Caki2 (cell line): ENCODE results near the gene LRRC8A. TPM values are rescaled to one million over a fixed set of nuclear protein-coding genes. Genes with fewer than 3 reads are reported as not detected.

Source experiments
- DNase-seq: peaks from one replicate; pipeline ENCODE4 v3.0.0-alpha.2; 2015; ENCODE audit warnings: low read depth
- in situ Hi-C: cut with HindIII; loops from 2 replicates; pipeline ENCODE4 v1.10.0; 2016; ENCODE audit warnings: low sequenced_read_pairs, low pct_unique_long_range_greater_than_20kb, mixed read lengths
- total RNA-seq: library from RNA; depleted of rRNA; stranded (reverse); fragments of >200 nt; shearing (Covaris generic); gene quantifications from 2 replicates; pipeline ENCODE4 v1.2.3, GENCODE V29; 2014; ENCODE audit warnings: low replicate concordance

The LRRC8A gene
- total RNA-seq, 1 experiment from 2014 or later: 25.9 TPM

DNA sequence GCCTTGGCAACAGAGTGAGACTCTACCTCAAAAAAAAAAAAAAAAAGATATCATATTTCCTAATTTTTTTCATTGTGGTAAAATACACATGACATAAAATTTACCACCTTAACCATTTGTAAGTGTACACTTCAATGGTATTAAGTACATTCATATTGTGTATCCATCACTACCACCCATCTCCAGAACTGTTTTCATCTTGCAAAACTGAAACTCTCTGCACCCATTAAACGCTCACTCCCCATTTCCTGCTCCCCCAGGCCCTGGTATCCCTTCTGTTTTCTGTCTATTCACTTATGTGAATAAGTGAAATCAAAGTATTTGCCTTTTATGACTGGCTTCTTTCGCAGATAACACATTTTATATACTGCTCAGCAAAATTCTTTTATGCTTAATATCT is 12.8 kb downstream of the LRRC8A start:
- no peak for DNase-seq
- in situ Hi-C loops: no loop called here

GRCh38 chr9:128895556-128895955 is 13.6 kb downstream of the LRRC8A start:
- no peak for DNase-seq
- in situ Hi-C loops: no loop called here

DNA sequence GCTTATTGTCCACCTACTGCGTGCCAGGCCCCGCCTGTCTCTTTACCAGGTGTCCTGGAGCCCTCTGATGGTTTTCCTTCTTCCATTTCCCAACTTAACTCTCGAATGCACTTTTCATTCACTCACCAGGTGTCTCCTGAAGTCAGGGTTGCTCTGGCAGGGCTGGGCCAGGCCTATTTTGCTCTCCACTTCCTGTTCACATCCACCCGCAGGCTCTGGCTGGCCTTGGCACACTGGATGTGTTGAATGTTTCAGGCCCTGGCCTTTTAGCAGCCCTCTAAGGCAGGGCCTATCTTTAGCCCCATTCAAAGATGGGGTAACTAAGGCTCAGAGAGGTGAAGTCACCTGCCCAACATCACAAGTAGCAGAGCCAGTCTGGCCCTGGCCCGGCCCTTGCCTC is 16.4 kb downstream of the LRRC8A start:
- in situ Hi-C loops: no loop called here

GRCh38 chr9:128898845-128899565 is 17.1 kb downstream of the LRRC8A start:
- DNase-seq: no peak
- in situ Hi-C loops: no loop called here

More for the DNA sequence above, 16.4 kb downstream of the LRRC8A start:
- DNase-seq: no peak

DNA sequence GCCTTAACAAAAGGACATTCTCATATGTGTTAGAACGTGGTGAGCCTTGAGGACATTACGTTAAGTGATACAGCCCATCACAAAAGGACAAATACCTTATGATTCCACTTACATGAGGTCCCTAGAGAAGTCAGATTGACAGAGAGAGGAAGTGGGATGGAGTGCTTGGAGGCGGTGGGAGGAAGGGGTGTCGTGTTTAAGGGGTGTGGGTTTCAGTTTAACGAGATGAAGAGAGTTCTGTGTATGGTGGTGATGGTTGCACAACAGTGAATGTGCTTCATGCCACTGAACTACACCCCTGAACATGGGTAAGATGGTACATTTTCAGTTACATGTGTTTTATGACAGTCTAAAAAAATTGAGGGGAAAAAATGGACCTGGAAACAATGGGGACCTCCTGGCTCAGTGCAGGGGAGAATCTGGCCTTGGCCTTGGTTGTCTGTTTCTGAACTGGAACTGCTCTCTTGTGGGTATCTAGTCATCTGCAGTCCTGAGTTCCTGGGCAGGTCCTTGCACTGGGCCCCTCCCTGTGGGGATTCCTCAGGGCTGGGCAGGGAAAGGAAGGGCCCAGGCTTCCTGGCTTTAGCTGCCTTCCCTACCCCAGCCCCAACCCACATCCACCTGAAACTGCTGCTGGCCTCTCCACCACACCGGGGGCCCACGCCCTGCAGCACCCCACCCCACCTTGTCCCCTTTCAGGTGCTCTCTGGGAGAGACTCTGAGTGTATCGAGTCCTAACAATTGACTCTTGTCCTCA is 17.8 kb downstream of the LRRC8A start:
- in situ Hi-C loops: no loop called here
- DNase-seq: no peak

GRCh38 chr9:128901379-128901778 is 19.4 kb downstream of the LRRC8A start:
- no peak for DNase-seq
- in situ Hi-C loops: no loop called here

GRCh38 chr9:128901822-128902221 is 19.9 kb downstream of the LRRC8A start:
- no peak for DNase-seq
- in situ Hi-C loops: no loop called here

DNA sequence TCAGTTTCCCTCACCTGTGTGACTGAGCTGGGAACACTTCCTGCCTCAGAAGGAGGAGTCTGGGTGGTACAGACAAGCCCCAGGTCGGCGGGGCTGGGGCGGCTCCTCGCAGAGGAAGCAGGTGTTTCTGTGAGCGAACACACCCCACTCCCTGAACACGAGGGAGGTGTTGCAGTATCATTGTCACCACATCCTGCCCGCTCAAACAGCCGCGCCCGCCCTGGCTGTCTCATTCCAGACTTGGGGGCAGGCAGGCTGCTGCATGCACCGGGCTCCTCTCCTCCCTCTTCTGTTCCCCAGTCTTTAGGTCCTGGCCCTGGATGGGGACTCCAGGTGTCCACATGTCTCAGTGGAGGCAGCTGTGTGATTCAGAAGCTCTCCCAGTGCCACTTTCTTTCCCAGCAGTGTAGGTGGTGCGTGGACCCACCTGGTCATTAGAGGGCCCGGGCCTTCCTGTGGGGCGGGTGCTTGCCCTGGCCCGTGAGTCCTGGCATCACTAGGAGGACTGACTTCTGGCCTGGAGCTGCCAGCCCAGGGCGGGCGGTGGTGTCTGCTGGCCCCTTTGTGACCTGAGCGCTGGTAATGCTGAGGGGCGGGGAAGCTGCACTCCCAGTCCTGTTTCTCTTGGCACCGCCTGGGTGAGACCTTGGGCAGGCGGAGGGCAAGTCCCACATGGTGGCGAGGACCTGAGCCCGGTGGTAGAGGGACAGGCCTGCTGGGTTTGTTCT is 20.6 kb downstream of the LRRC8A start:
- DNase-seq: peak; percentile 29
- in situ Hi-C loops: no loop called here

DNA sequence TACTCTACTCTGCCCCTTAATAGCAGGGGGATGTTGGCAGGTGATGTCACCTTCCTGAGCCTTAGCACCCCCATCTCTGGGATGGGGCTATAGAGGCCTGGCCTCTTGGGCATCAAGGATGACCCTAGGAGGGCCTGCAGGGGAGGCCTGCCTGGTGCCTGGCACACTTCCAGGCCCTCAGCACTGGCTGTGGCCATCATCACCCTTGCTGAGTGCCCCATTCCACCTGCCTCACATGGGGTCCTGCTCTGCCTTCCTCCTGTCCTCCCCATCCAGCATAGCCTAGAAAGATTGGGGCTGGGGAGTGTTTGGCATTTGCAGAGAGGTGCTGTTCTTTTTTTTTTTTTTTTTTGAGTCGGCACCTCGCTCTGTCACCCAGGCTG is 21.1 kb downstream of the LRRC8A start:
- in situ Hi-C loops: no loop called here
- no peak for DNase-seq

- in situ Hi-C loops: no loop called here
- DNase-seq: no peak
Measured at GRCh38 chr9:128903871-128904620, 22.1 kb downstream of the LRRC8A start.

DNA sequence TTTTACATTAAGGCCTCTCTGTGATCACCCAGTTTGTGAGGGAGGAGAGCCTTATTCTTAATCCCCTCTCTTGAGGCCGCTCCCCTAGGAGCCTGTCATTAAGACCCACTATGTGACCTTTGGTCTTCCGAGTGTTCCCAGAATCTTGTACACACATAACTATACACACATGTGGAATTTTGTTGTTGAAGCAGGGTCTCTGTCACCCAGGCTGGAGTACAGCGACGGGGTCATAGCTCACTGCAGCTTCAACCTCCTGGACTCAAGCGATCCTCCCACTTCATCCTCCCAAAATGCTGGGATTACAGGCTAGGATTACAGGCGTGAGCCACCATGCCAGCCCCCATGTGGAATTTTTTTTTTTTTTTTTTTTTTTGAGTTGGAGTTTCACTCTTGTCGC is 24.0 kb downstream of the LRRC8A start:
- in situ Hi-C loops: no loop called here
- no peak for DNase-seq

DNA sequence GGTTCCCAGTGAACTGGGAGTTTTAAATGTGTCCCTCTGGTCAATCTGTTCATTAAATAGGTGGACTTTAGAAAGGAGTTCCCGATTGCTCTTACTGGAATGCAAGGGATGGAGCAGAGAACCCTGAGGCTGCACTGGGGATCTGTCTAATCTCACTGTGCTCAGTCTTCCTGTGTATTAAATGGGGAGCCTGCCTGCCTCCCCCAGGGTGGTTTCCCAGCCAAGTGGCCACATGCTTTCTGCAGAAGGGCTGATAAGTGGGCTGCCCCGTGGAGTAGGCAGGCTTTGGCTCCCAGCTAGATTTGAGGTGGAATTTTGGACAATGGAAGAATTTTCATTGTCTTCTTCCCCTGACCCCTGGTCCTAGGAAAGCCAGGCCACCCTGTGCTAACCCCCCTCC is 24.8 kb downstream of the LRRC8A start:
- DNase-seq: no peak
- in situ Hi-C loops: no loop called here

DNA sequence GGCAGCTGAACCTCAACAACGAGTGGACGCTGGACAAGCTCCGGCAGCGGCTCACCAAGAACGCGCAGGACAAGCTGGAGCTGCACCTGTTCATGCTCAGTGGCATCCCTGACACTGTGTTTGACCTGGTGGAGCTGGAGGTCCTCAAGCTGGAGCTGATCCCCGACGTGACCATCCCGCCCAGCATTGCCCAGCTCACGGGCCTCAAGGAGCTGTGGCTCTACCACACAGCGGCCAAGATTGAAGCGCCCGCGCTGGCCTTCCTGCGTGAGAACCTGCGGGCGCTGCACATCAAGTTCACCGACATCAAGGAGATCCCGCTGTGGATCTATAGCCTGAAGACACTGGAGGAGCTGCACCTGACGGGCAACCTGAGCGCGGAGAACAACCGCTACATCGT is 26.4 kb downstream of the LRRC8A start:
- DNase-seq: no peak
- in situ Hi-C loops: no loop called here

- in situ Hi-C loops: no loop called here
- DNase-seq: no peak
Measured at GRCh38 chr9:128909859-128910258, 27.9 kb downstream of the LRRC8A start.

- no peak for DNase-seq
- in situ Hi-C loops: no loop called here
Measured at GRCh38 chr9:128910906-128911305, 29.0 kb downstream of the LRRC8A start.

GRCh38 chr9:128911529-128912035 is 29.6 kb downstream of the LRRC8A start:
- DNase-seq: no peak
- in situ Hi-C loops: no loop called here

DNA sequence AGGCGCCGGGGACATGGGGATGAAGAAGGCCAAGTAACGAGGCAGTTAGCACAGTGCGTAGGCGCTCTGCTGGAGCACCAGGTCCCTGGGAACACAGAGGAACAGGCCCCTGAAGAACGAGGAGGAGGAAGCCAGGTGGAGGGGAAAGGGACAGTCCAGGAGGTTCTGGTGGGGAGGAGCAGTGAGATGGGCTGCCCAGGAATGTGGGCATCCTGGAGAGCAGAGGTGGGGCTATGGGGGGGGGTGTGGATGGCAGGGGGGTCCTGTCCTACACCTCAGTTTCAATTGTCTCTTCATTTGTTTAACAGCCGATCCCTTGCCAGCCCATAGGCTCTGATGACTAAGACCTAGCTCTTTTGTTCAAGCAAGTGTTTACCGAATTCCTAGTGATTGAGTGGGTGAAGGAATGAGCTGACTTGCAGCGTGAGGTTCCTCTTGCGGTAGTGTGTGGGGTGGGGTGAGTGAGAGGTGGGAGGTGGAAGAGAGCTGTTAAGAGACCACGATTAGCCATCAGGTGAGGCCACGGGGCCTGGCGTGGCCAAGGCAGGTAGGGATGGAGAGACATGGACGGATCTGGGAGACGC is 30.4 kb downstream of the LRRC8A start:
- DNase-seq: no peak
- in situ Hi-C loops: no loop called here
